ENCODE measurements around the gene DNM3.

DNM3 gene

DNA sequence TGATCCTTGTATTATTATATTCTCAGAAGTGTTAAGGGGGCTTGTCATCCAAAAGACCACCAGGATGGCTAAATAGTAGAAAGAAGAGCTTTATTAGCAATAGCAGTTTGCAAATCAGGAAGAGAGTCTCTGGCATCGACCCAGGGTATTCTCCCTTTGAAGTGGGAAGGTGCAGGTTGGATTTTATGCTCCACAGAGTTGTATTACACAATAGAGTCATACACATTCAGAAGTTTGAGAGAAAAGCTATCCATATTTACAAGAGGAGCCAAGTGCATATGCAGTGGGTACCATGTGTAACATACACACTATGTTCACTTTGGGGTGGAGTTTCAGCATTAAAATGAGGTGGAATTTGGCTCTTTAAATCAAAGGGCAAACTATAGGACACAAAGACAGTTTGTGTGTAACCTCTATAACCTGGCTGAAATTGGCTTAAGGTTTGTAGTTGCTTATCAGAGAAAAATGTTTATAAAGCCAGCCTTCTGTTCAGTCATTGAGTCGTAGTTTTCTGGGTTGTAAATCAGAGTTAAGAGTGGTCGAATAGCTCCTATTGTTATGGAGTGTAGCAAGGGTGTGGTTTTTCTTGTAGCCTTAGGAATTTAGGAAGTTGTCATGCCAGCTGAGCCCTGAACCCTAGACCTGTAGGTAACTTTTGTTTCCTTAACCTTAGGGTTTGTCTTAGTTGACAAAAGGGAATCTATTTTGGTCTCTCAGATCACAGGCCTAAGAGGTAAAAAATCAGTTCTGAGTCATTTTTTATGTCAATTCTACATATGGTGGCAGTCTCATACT is 125.3 kb downstream of the DNM3 start (continued):
- TF ChIP-seq ZNF639 (tag by site-specific recombination; IDR thresholded peaks at IDR 0.05), result no peak
- TF ChIP-seq ZNF292 (tag by site-specific recombination; IDR thresholded peaks at IDR 0.05; ENCODE audit: borderline replicate concordance, low read depth), result no peak
- TF ChIP-seq ZNF501 (tag by site-specific recombination; IDR thresholded peaks at IDR 0.05), result no peak

DNA sequence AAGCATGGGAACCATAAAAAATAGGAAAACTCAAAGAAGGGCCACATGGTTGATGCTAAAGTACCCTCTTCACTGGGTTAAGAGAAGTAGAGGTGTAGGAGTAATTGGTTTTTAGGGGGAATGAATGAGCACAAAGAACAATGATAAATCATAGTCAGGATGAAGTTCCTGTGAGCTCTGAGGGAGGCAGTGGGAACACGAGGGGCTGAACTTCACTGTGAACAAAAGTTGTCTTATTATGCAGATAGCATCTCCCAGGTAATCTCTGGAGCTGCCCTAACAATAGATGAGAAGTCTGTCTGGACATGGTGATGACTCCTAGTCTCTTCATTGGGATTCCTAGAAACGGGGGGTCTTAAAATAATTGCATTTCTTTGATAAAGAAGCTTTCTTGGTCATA is 127.9 kb downstream of the DNM3 start:
- TF ChIP-seq ZNF623 (tag by site-specific recombination; IDR thresholded peaks at IDR 0.05) (no peak), FEZF1 (tag by site-specific recombination; IDR thresholded peaks at IDR 0.05) (no peak), ZNF138 (tag by site-specific recombination; IDR thresholded peaks at IDR 0.05; ENCODE audit: borderline replicate concordance) (no peak), ZNF433 (tag by site-specific recombination; IDR thresholded peaks at IDR 0.05; ENCODE audit: low read depth) (no peak), ZNF23 (tag by site-specific recombination; IDR thresholded peaks at IDR 0.05; ENCODE audit: borderline replicate concordance) (no peak), ZNF394 (tag by site-specific recombination; IDR thresholded peaks at IDR 0.05; ENCODE audit: borderline replicate concordance) (no peak), SP7 (tag by site-specific recombination; IDR thresholded peaks at IDR 0.05) (no peak), BCL11A (tag by site-specific recombination; IDR thresholded peaks at IDR 0.05; ENCODE audit: low read depth) (no peak), ZNF626 (tag by site-specific recombination; IDR thresholded peaks at IDR 0.05) (no peak), EGR2 (tag by site-specific recombination; IDR thresholded peaks at IDR 0.05; ENCODE audit: low read depth) (no peak), ZNF837 (tag by site-specific recombination; IDR thresholded peaks at IDR 0.05) (no peak)
- TF ChIP-seq, protein P1, sequence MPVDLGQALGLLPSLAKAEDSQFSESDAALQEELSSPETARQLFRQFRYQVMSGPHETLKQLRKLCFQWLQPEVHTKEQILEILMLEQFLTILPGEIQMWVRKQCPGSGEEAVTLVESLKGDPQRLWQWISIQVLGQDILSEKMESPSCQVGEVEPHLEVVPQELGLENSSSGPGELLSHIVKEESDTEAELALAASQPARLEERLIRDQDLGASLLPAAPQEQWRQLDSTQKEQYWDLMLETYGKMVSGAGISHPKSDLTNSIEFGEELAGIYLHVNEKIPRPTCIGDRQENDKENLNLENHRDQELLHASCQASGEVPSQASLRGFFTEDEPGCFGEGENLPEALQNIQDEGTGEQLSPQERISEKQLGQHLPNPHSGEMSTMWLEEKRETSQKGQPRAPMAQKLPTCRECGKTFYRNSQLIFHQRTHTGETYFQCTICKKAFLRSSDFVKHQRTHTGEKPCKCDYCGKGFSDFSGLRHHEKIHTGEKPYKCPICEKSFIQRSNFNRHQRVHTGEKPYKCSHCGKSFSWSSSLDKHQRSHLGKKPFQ (tag by site-specific recombination; IDR thresholded peaks at IDR 0.05), result no peak
- H3K4me3 ChIP-seq (ENCODE audit: low read depth, low read length), result no peak overlapping the region
- H3K9me3 ChIP-seq (ENCODE audit: control insufficient read depth, insufficient read depth, low read depth, low read length), result no peaks in the 10 kb centered on the region
- ChIA-PET CTCF (interaction anchor here (0.6 to 3.8 kb wide), 3 partner anchors 33 to 565 kb away, joined by 3 to 18 read pairs (median 3); no protein-coding TSS in a partner anchor), POLR2A (no interaction called here)
- H3K27ac ChIP-seq (ENCODE audit: extremely low read depth, low read depth, low read length), result no peak overlapping the region
- H3K36me3 ChIP-seq (ENCODE audit: control insufficient read depth in 2 of 2, insufficient read depth in 1 of 2, low read length in 2 of 2), result no peaks in the 10 kb centered on the region
- H3K4me1 ChIP-seq (ENCODE audit: control insufficient read depth, insufficient read depth, low read length), result no peaks in the 10 kb centered on the region; the same call in 1 of the 2 replicates

GRCh38 chr1:171969813-171970212 is 128.5 kb downstream of the DNM3 start:
- ChIA-PET CTCF (interaction anchor here (0.6 to 3.8 kb wide), 4 partner anchors 33 to 1970 kb away, joined by 3 to 18 read pairs (median 3); no protein-coding TSS in a partner anchor), POLR2A (no interaction called here)
- no peaks in the 10 kb centered on the region for H3K36me3 ChIP-seq (ENCODE audit: control insufficient read depth in 2 of 2, insufficient read depth in 1 of 2, low read length in 2 of 2)
- no peak overlapping the region for H3K27ac ChIP-seq (ENCODE audit: extremely low read depth, low read depth, low read length)
- no peaks in the 10 kb centered on the region for H3K9me3 ChIP-seq (ENCODE audit: control insufficient read depth, insufficient read depth, low read depth, low read length)
- H3K4me1 ChIP-seq (ENCODE audit: control insufficient read depth, insufficient read depth, low read length), result no peaks in the 10 kb centered on the region; the same call in 1 of the 2 replicates
- no peak overlapping the region for H3K4me3 ChIP-seq (ENCODE audit: low read depth, low read length)
- TF ChIP-seq BCL11A (tag by site-specific recombination; IDR thresholded peaks at IDR 0.05; ENCODE audit: low read depth) (no peak), ZNF777 (tag by site-specific recombination; IDR thresholded peaks at IDR 0.05; ENCODE audit: borderline replicate concordance) (no peak), GFI1B (tag by site-specific recombination; IDR thresholded peaks at IDR 0.05) (no peak), ZBTB10 (tag by site-specific recombination; IDR thresholded peaks at IDR 0.05) (no peak), ZNF155 (tag by site-specific recombination; IDR thresholded peaks at IDR 0.05) (no peak), ZNF223 (tag by site-specific recombination; IDR thresholded peaks at IDR 0.05) (no peak), ZNF747 (tag by site-specific recombination; IDR thresholded peaks at IDR 0.05) (no peak), ZNF585B (tag by site-specific recombination; IDR thresholded peaks at IDR 0.05) (no peak), ZNF837 (tag by site-specific recombination; IDR thresholded peaks at IDR 0.05) (no peak), ZNF114 (tag by site-specific recombination; IDR thresholded peaks at IDR 0.05) (no peak)
- TF ChIP-seq, protein P2, sequence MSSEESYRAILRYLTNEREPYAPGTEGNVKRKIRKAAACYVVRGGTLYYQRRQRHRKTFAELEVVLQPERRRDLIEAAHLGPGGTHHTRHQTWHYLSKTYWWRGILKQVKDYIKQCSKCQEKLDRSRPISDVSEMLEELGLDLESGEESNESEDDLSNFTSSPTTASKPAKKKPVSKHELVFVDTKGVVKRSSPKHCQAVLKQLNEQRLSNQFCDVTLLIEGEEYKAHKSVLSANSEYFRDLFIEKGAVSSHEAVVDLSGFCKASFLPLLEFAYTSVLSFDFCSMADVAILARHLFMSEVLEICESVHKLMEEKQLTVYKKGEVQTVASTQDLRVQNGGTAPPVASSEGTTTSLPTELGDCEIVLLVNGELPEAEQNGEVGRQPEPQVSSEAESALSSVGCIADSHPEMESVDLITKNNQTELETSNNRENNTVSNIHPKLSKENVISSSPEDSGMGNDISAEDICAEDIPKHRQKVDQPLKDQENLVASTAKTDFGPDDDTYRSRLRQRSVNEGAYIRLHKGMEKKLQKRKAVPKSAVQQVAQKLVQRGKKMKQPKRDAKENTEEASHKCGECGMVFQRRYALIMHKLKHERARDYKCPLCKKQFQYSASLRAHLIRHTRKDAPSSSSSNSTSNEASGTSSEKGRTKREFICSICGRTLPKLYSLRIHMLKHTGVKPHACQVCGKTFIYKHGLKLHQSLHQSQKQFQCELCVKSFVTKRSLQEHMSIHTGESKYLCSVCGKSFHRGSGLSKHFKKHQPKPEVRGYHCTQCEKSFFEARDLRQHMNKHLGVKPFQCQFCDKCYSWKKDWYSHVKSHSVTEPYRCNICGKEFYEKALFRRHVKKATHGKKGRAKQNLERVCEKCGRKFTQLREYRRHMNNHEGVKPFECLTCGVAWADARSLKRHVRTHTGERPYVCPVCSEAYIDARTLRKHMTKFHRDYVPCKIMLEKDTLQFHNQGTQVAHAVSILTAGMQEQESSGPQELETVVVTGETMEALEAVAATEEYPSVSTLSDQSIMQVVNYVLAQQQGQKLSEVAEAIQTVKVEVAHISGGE (tag by site-specific recombination; conservative IDR thresholded peaks at IDR 0.05; ENCODE audit: low read depth), result no peak
